ENCODE measurements around the gene TRIP12.
"Not testable (repeated sequence)": the region's sequence is repeated elsewhere in the genome, so short reads cannot be mapped to it uniquely, and the experiment has no call there.

The TRIP12 gene

DNA sequence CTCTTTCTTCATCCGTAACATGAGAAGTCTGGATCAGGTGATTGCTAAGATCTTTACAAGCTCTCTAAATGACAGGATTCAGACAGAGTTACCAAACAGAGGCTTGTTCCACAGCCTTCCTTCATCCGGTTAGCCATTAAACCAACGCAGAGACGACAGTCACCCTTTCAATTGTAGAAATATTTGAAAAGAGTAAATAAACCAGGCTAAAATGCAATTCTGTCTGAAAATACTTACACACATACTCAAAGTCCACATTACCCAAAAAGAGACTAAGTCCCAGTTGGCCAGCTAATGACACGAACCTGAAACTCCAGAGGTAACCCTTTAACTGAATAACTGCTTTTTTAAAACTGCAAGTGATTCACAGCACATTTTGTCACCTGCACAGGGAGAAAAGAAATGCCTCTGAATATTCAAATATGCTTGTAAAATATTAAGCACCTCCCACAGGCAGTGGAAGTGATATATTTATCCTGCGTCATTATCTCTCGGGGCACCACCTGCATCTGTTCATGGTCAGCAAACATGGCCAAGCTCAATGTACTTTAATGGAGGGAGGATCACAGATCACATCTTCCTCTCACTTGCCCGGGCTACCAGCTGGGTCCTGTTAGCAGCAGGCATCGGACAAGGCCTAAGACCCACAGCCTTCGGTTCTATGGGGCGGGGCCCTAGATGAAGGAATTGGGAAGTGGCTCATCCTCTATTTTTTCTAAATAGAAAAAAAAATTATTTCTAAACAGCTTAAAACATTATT, 168.7 kb downstream of the TRIP12 start:
- DNase-seq = no peak

DNA sequence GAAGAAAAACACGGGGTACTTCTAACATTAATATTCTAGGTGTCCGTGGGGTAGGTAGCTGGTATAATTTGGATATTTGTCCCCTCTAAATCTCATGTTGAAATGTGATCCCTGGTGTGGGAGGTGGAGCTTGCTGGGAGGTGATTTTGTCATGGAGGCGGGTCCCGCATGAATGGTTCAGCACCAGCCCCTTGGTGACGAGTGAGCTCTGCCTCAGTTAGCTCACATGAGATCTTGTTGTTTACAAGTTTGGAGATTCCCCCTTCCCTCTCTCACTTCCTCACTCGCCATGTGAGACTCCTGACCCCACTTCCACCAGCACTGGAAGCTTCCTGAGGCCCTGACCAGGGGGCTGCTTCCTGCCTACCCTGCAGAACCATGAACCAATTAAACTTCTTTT, 172.0 kb downstream of the TRIP12 start:
- DNase-seq = no peak

DNA sequence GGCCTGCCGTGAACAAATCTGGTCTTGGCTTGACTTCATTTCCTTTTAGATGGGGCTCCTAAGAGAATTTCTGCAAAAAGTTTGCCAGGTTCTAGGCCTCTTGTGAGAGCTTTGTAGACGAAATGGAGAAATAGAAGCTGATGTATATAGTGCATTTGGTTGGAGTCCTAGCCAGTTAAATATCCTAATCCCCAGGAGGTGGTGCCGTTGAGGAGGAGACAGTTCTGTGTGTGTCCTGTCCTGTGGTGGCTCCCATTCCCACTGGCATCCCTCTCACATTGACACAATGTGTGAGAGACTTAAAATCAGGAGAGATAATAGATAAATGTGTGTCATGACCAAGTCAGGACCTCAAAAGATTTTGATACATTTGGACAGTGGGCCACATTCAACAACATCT, 172.9 kb downstream of the TRIP12 start:
- no peak for DNase-seq

DNA sequence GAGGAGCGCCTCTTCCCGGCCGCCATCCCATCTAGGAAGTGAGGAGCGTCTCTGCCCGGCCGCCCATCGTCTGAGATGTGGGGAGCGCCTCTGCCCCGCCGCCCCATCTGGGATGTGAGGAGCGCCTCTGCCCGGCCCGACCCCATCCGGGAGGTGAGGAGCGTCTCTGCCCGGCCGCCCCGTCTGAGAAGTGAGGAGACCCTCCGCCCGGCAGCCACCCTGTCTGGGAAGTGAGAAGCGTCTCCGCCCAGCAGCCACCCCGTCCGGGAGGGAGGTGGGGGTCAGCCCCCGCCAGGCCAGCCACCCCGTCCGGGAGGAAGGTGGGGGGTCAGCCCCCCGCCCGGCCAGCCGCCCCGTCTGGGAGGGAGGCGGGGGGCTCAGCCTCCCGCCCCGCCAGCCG, 179.1 kb downstream of the TRIP12 start:
- DNase-seq = not testable (repeated sequence)

DNA sequence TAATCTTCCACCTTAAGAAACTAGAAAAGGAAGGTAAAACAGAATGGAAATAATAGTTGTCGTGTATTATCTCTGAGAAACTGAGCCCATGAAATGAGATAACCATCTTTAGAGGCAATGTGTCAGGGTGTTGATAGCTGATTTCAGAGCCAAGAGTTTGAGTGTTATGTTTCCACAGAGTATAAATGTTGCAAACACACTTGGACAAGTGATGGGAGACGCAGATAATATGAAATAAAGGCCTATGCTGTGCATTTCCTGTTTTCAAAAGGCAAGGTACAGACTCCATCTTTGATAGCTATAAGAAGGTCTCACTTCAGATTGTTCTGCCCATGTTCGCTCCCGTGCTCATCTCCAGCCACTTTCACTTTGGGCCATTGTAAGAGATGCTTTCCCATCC, 181.5 kb downstream of the TRIP12 start:
- no peak for DNase-seq

DNA sequence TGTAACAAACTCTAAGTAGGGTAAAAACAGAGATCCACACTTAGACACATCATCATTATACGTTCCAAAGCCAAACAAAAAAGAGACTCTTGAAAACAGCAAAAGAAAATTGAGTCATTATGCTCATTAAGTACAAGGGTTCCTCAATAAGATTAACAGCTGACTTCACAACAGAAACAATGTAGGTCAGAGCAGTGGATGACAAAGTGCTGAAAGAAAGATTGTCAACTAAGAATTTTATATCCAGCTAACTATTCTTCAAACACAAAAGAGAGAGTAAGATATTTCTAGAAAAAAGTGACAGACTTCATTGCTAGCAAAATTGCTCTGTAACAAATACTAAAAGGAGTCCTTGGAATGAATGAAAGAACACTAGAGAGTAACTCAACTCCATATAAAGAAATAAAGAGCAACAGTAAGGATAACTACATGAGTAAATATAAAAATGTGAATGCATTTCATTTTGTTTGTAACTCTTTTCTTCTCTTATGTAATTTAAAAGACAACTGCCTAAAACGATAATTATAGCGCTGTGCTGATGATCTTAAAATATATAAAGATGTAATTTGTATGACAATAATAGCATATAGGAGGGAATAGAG, 183.7 kb downstream of the TRIP12 start:
- no peak for DNase-seq

DNA sequence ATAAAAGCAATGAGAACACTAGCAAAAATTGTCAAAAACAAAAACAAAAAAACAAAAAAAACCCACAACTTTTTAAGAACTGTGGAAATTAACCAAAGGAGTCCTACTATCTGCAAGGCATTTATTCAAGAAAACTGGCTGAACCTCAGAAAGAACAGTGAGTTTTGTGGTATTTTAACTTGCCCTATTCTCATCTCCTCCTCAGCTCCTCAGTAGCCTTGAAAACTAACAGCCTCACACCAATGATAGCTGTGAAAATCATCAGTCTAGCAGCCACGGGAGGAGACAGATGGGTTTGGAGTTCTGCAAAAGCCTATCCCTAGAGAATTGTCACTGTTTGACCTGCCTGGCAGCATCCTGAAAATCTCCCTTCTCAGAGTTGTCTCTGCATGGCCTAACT, 187.4 kb downstream of the TRIP12 start:
- no peak for DNase-seq

DNA sequence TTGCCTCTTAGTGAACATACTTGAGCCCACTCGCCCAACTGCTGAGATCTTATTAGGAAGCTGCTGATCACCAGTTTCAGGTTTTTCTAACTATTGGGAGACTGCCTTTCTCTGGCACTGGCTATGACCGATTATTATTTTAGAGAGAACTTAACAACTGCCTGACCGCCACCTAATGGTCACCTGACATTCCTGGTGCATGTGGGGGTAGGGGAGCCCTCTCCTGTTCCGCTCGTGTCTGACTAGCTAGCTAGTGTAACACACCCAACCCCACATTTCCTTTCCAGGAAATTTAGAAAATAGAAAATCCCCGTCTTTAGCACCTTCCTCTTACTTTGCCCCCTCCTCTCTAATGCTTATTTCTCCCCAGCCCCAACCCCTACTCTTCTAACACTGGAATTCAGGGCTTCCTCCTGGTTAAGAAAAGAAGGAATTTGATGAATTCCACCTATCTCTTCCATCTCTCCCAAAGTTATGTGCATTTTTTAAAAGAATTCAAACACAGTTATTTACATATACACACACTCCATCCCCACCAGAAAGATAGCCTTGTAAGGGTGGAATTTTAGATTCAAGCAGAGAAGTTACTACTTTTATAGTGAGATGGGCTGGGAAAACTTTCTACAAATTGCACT, 188.1 kb downstream of the TRIP12 start:
- no peak for DNase-seq

DNA sequence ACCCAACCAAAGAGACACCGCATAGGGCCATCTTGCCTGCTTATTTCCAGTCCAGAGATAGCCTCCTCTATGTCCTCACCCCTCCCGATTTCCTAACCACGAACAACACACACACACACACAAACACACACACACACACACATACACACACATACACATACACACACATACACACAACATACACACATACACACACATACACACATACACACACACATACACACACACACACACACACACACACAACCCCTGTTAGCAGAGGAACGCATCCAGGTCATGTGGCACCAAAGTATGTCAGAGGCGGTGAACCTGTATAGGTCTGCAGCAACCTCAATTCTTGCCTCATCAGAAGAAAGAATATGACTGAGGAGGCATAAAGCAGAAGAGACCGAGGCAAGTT, 188.9 kb downstream of the TRIP12 start:
- no peak for DNase-seq

DNA sequence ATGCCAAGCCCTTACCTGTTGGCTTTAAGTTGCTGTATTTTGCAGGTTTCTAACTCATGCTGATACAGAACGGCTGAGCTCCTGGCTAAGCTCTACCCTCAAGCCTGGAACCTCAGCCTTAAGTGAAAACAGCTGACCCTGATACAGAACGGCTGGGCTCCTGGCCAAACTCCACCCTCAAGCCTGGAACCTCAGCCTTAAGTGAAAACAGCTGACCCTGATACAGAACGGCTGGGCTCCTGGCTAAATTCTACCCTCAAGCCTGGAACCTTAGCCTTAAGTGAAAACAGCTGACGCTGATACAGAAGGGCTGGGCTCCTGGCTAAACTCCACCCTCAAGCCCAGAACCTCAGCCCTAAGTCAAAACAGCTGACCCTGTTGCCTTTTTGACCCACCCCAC, 189.9 kb downstream of the TRIP12 start:
- no peak for DNase-seq

DNA sequence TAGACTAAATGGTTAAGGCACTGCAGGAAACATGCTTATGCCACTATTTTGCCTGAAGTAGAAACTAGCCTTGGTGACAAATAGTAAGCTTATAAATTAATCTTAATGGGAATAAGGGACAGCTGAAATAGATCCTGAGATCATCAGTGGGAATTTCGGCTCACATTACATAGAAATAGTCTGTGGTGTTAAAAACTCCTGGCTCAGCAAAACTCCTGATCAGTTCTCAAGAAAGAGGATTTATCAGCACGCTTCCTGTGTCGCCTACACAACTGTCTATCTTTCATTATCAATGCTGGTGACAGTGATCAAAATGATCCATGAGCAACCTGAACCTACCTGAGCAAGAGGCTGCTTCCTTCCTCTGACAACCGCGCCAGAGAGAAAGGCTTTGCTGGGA, 190.4 kb downstream of the TRIP12 start:
- no peak for DNase-seq

DNA sequence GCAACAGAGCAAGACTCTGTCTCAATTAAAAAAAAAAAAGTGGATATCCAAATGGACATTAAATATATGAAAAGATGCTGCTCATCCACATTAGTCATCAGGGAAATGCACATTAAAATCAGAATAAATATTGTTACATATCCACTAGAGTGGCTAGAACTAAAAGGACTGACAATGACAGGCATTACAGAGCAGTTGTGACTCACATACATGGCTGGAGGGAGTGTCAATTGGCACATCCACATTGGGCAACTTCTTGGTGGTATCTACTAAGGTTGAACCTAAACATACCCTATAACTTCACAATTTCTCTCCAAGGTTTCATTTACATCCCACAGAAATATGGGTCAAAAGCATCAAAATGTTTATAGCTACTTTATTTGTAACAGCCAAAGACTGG, 193.4 kb downstream of the TRIP12 start:
- no peak for DNase-seq

DNA sequence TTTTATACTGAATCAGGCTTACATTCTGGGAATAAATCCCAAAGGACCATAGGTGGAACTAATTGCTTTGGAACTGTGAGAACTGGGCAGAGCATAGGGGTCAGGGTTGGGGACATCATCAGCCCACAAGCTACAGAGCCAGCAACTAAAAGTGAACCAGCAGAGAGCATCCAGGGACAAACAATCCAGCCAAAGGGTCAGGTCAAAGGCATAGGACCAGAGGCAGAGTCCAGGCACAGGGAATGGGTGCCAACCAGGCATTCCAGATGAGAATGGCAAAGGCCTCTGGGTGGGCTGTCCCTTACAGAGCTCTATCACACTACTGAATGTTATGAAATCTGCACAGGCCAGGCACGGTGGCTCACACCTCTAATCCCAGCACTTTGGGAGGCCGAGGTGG, 195.2 kb downstream of the TRIP12 start:
- DNase-seq = no peak

DNA sequence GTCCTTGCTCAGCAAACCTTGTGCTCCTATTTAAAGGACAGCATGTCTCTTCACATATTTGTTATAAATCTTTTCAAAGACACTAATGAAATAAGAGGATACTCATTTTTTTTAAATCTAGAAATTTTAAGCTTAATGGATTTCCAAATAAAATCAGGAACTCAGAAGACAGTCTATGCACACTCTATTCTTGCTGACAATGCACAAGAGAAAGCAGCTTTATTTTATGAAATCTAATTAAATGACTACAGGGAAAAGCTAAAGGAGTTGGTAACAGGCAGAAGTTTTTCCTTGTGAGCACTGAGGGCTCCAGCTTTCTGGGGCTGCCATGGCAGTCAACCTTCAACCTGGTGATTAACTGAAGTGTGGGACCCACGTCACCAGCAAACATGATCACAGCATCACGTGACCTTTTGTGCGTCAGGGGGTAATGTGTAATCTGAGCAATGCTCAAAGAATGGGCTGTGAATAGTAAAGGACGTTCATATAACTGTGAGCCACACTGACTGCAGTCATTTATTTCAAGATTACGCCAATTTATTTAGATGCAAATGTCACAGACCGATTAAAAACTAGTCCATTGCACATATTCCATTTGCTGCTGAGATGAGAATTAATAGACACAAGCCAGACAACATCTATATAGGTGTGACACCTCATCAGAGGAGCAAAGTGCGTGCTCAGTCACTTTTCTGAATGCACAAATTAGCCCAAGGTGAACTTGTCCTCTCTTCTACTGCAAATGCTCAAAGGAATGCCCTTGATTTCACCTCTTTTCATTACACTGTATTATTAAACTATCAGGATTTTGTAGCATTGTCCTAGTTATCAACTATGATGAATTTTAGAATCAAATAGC, 195.9 kb downstream of the TRIP12 start:
- DNase-seq = no peak

DNA sequence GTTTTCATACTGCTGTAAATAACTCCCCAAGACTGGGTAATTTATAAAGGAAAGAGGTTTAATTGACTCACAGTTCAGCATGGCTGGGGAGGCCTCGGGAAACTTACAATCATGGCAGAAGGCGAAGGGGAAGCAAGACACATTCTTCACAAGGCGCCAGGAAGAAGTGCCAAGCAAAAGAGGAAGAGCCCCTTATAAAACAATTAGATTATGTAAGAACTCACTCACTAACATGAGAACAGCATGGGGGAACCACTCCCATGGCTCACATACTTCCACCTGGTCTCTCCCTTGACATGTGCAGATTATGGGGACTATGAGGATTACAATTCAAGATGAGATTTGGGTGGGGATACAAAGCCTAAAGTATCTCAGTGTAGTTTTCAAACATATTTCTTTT, 198.6 kb downstream of the TRIP12 start:
- peak; percentile 34 for DNase-seq

DNA sequence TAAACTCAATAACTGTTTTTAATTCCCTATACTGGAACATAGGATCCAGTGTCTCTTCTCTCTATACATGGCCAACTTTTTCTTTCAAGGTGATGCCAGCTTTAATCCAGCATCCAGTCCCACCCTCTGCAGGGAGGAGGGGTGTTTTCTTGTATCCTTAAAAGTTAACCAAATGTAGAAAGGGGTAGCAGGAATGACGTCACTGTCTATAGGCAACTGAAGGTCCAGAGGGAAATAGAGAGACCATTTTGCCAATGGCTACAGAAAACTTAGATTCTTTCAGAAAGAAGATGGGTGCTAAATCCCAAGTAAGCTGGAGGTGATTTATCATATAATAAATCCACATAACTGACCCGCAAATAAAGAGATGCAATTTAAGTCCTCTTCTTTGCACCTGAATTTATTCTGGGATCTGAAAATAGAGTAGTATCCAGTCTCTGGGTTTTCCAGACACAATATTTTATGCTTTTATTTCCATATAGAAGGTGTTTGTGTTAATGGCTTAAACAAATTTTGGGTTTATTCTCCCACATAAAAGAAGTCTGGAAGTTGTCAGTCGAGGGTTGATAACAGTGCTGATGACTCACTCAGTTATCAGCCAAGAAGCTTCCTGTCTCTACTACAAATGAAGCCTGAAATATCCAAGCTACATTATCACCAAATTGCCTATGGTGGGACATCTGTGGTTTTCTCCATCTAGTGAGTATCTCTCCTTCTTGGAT, 201.7 kb downstream of the TRIP12 start:
- no peak for DNase-seq

DNA sequence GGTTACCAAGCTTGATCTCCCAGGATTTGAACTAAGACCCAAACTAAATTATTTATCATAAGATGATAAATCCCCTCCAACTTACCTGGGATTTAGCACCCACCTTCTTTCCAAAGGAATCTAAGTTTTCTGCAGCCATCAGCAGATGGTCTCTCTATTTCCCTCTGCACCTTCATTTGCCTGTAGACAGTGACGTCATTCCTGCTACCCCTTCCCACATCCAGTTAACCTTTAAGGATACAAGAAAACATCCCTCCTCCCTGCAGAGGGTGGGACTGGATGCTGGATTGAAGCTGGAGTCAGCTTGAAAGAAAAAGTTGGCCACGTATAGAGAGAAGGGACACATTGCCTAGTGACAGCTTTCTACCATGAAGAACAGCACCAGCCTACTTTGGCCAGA, 203.8 kb downstream of the TRIP12 start:
- no peak for DNase-seq

DNA sequence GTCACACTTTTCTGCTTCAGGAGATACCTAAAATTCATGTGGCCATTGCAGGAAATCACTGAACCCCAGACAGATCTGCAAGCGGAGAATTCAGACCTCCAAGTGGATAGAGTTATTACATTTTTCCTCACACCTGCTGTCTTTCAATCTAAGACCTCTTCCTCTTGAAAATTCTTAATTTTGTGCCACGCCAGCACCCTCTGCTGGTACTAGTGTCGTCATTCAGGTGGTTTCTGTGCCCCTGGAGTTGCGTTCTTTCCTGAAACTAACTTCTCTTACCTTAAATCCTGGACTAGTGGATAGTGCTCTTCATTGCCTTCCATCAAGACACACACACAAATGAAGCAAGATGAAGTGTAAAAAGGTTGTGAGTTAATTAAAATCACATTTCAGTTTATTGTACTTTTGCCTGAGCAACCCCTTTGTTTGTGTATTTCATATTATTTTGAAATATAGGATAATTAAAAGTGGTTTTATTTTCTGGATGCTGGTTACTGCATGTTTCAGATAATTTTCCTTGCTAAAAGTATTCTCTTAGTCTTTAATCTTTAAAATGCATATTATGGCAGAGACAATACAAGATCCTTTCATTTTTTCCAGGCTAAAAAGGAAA, 205.8 kb downstream of the TRIP12 start:
- DNase-seq = no peak

DNA sequence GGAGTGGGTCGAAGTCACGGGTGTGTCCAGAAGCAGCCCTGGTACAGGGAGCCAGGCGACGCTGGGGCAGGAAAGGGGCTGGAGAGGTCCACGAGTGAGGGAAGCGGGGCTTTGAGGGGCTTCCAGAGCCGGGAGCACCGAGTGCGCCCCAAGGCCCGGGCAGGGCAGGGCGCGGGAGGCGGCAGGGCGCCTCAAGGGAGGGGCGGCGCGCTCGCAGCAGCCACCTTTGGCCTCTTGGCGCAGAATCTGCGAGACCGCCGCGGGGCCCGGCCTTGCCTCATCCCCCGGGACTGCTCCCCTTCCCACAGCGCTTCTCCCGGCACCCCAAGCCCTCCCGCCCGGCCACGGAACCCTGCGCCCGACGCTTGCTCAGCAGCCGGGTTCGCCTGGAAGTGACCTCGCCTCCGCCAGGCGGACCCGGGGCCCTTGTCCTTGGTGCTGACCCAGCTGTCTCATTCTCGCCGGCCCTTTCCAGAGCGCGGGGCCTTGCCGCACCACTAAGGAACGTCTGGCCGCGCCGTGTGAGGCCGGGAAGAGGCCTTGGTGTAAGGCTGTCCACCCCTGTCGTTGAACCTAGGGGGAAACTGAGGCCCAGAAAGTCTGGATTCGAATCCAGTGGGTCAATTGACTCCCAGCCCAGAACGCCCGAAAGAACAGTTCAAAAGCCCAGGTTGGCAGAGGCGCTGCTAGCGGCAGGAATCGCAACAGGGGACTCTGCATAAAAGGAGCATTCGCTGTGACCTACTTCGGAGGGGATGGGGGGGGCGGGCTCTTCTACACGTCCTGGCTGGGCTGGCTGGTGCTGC, 206.9 kb downstream of the TRIP12 start:
- no peak for DNase-seq

DNA sequence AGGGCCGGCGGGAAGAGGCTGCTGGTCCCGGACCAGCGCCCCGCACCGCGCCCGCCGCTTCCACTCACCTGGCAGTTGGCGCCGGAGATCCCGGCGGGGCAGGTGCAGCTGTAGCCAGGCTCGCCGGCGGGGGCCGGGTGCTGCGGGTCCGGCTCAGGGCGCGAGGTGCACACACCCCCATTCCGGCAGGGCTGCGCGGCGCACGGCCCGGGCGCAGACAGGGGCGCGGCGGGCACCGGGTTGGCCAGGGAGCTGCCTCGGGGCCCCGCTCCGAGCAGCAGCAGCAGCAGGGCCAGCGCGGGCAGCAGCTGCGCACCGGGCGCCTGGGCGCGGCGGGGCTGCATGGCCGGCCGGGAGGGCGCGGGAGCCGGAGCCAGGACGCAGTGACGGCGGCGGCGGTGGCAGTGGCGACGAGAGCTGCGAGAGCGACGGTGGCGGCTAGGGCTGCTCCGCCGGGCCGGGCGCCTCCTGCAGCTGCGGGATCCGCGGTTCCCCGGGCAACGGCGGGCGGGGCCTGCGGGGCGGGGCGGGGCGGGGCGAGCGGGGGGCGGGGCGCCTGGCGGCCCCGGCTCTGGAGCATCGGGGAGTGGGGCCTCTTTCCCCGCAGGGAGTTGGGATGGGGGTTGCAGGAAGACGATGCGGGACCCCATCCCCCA, 207.6 kb downstream of the TRIP12 start, which contains the start of gene DNER:
Gene DNER, minus strand, starts transcription at position 476 of the 656 bp plus-strand sequence. Its CDS starts 132 bp downstream, at position 344.
- no peak for DNase-seq

Measured in GF-D8 (cell line).